ENCODE results near the gene PTPRJ.

DNA sequence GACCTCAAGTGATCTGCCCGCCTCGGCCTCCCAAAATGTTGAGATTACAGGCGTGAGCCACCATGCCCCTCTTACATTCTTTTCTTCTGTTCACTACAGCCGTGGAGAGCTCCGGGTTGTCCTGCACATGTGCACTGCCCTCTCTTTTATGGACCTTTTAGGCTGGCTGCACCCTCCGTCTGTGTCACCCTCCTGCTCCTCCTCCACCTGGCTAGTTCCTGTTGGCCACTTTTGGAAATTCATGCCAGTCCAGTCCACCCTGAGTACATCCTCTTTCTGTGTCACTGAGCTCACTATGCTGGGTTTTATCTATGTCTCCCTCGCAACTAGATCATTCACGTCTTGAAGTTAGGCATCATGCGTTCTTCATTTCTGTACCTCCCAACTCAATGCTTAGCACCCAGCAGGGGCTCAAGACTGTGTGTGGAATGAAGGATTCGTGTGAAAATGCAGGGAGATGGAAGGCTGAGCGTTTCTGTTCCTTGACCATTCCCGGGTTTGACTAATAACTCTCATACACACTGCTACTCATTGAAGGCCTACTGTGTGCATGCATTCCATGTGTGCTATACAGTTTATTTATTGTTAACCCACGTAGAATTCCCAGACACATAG is 60.6 kb downstream of the PTPRJ start:
- TF ChIP-seq EP300 (IDR thresholded peaks at IDR 0.05): no peak
- TF ChIP-seq, protein P1, sequence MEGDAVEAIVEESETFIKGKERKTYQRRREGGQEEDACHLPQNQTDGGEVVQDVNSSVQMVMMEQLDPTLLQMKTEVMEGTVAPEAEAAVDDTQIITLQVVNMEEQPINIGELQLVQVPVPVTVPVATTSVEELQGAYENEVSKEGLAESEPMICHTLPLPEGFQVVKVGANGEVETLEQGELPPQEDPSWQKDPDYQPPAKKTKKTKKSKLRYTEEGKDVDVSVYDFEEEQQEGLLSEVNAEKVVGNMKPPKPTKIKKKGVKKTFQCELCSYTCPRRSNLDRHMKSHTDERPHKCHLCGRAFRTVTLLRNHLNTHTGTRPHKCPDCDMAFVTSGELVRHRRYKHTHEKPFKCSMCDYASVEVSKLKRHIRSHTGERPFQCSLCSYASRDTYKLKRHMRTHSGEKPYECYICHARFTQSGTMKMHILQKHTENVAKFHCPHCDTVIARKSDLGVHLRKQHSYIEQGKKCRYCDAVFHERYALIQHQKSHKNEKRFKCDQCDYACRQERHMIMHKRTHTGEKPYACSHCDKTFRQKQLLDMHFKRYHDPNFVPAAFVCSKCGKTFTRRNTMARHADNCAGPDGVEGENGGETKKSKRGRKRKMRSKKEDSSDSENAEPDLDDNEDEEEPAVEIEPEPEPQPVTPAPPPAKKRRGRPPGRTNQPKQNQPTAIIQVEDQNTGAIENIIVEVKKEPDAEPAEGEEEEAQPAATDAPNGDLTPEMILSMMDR (IDR thresholded peaks at IDR 0.05): no peak

All from sigmoid colon (tissue), 4 donors.